Transverse colon (tissue), 4 donors: ENCODE results near the gene GGTLC1. TPM values are rescaled to one million over a fixed set of nuclear protein-coding genes. Genes with fewer than 3 reads are reported as not detected.
"Not testable (repeated sequence)": the region's sequence is repeated elsewhere in the genome, so short reads cannot be mapped to it uniquely, and the experiment has no call there.

Source experiments
- DNase-seq: peaks from one replicate; pipeline ENCODE4 v3.0.0-alpha.2; 2019
- H3K27ac ChIP-seq, 4 donors: fragments of 200-600 bp; sonication (generic); 2 replicates each; pipeline ENCODE4 v1.5.1; 2016 to 2018; ENCODE audit warnings: inconsistent platforms in 4 of 4
- H3K27me3 ChIP-seq: fragments of 200-600 bp; sonication (generic); 2 replicates; pipeline ENCODE4 v1.5.1; 2017; ENCODE audit warnings: inconsistent platforms
- H3K36me3 ChIP-seq, 4 donors: fragments of 200-600 bp; sonication (generic); 2 replicates each; pipeline ENCODE4 v1.5.1; 2017 to 2019; ENCODE audit warnings: inconsistent platforms in 4 of 4
- H3K4me1 ChIP-seq, 4 donors: fragments of 200-600 bp; sonication (generic); 2 replicates each; pipeline ENCODE4 v1.5.1; 2017 to 2020; ENCODE audit warnings: inconsistent platforms in 4 of 4
- H3K4me3 ChIP-seq, 4 donors: fragments of 200-600 bp; sonication (generic); 1 replicate in 1 of 4; 2 replicates in 3 of 4; pipeline versions ENCODE4 v1.5.1 to v1.6.1; 2017 to 2019; ENCODE audit warnings: inconsistent platforms in 4 of 4
- H3K9me3 ChIP-seq, 2 donors: fragments of 200-600 bp; sonication (generic); 2 replicates each; pipeline ENCODE4 v1.5.1; 2017 to 2019; ENCODE audit warnings: inconsistent platforms in 2 of 2
- CTCF ChIP-seq, 5 experiments: fragments of 200-600 bp in 3 of 5; fragments of 450-650 bp in 2 of 5; sonication (generic) in 3 of 5; IDR thresholded peaks; 1 replicate in 2 of 5; 2 replicates in 3 of 5; pipeline ENCODE4 v1.5.1; 2016 to 2017; ENCODE audit warnings: antibody characterized with exemption in 5 of 5, inconsistent platforms in 3 of 5, mild to moderate bottlenecking in 2 of 5, moderate library complexity in 1 of 5
- EP300 ChIP-seq: sonication (generic); formaldehyde crosslinking; IDR thresholded peaks from one replicate; pipeline ENCODE4 v1.6.1; 2017; ENCODE audit warnings: antibody characterized with exemption, low read depth
- POLR2A ChIP-seq: fragments of 450-650 bp; IDR thresholded peaks from one replicate; pipeline ENCODE4 v1.6.1; 2016; ENCODE audit warnings: antibody characterized with exemption, mild to moderate bottlenecking, moderate library complexity
- POLR2AphosphoS5 ChIP-seq, 3 donors: sonication (generic); formaldehyde crosslinking; IDR thresholded peaks; one replicate each; pipeline ENCODE4 v1.6.1; 2016; ENCODE audit warnings: antibody characterized with exemption in 3 of 3
- WGBS, 2 donors: methylation state at CpG; one replicate each; pipeline ENCODE4 v1.1.5; 2018; ENCODE audit warnings: low coverage in 1 of 2; 5-methylcytosine and 5-hydroxymethylcytosine counted together
- in situ Hi-C, 4 donors: fragments of 200-750 bp; cut with MboI; loops; one replicate each; pipeline versions ENCODE4 v1.15.0 to v1.15.1; 2017; ENCODE audit warnings: low sequenced_read_pairs in 3 of 4, low pct_ligation_motif_present in 1 of 4, low pct_unique_long_range_greater_than_20kb in 1 of 4
- intact Hi-C: fragments of 100-400 bp; cut with DNase I; formaldehyde crosslinking; loops from one replicate; pipeline ENCODE4 v1.15.1; 2023; ENCODE audit warnings: low total_unique reads
- total RNA-seq, 4 donors: library from RNA; depleted of rRNA; stranded (reverse); fragments of >200 nt; gene quantifications; one replicate each; pipeline ENCODE4 v1.1.0, GENCODE V29; 2016

Gene GGTLC1
- total RNA-seq, 4 donors from 2014 or later, result not detected

GRCh38 chr20:23981526-23981925, 7.1 kb downstream of the GGTLC1 start:
- intact Hi-C loops, H3K27me3 ChIP-seq, H3K4me1 ChIP-seq, H3K27ac ChIP-seq, H3K4me3 ChIP-seq, H3K9me3 ChIP-seq, H3K36me3 ChIP-seq, DNase-seq, in situ Hi-C loops: not testable (repeated sequence)
- 88% methylated on average over 5 of the region's 5 CpGs; no CpG with 5 or more reads in 1 of the 2 donors for WGBS, 2 donors

DNA sequence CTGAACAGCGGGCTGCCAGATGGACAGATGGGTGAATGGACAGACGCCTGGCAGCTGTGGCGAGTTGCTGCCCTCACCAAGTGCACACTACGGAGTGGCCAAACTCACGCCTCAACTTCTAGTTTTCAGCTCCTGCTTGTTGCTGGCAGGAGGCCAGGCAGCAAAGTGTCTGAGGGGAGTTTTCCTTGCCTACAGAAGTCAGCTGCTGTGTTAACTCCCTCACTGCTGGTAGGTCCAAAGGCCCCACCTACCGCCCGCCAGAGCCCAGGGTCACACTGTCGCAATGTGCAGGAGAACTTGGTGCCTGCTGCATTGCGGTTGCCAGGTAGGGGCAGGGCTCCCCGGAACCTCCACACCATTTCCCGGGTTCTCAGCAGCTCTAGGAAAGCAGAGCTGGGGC, 7.6 kb downstream of the GGTLC1 start:
- intact Hi-C loops, H3K9me3 ChIP-seq, H3K4me1 ChIP-seq, DNase-seq, H3K27ac ChIP-seq, H3K36me3 ChIP-seq, in situ Hi-C loops, H3K27me3 ChIP-seq, H3K4me3 ChIP-seq: not testable (repeated sequence)
- 75% methylated on average over 9 of the region's 11 CpGs; no CpG with 5 or more reads in 1 of the 2 donors for WGBS, 2 donors

DNA sequence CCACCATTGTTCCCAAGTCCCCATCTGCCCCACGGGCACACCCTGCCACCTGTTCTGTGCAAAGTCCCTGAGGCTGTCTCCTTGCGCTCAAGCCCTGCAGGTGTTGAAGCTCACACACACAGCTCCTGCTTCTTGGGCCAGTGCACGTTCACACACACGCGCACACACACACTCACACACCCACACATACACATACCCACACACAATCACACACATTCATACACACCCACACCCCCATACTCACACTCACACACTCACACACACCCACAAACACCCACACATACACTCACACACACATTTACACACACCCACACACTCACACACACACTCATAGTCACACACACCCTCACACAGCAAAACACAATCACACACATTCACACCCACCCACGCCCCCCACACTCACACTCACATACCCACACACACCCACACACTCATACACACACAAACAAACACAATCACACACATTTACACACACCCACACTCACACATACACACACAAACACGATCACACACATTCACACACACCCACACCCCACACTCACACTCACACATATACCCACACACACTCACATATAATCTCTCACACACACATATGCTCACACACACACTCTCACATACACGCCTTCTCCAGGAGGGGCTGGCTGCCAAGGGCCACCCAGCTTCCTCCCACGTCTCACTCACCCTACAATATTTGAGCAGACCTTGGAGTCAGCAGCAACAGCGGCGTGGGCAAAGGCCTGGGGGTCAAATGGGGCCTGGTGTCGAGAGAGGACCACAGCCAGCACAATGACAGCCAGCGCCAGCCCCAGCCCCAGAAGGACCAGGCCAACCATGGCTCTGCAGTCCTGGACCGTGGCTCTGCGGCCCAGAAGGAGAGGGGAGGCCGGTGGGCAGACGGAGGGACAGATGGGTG, 8.4 kb downstream of the GGTLC1 start:
- in situ Hi-C loops, H3K27ac ChIP-seq: not testable (repeated sequence)
- 71 to 76% methylated on average over 4 to 17 of the region's 17 CpGs for WGBS, 2 donors

DNA sequence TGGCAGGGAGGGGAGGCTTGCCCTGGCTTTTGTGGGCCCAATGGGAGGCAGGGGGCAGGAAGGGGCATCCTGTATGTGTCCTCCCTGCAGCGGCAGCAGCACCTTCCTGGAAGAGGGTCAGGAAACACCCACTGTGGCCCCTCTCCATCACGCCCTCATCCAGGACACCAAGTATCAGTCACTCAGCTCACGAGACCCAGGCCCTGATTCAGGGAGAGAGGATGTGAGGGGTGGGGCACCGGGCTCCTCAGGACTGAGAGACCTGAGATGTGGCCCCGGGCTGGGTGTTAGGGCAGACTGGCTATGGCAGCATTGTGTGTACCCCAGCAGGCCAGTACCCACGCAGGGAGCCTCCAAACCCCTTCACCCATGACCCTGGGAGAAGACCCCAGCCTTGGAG, 9.2 kb downstream of the GGTLC1 start:
- DNase-seq, in situ Hi-C loops, H3K4me3 ChIP-seq, H3K4me1 ChIP-seq, H3K9me3 ChIP-seq, H3K36me3 ChIP-seq, H3K27ac ChIP-seq, H3K27me3 ChIP-seq, intact Hi-C loops: not testable (repeated sequence)
- 82% methylated on average over 5 of the region's 6 CpGs; no CpG with 5 or more reads in 1 of the 2 donors for WGBS, 2 donors

More for the DNA sequence above, 8.4 kb downstream of the GGTLC1 start:
- H3K9me3 ChIP-seq, H3K36me3 ChIP-seq, H3K4me3 ChIP-seq, H3K27me3 ChIP-seq, DNase-seq, intact Hi-C loops, H3K4me1 ChIP-seq: not testable (repeated sequence)

DNA sequence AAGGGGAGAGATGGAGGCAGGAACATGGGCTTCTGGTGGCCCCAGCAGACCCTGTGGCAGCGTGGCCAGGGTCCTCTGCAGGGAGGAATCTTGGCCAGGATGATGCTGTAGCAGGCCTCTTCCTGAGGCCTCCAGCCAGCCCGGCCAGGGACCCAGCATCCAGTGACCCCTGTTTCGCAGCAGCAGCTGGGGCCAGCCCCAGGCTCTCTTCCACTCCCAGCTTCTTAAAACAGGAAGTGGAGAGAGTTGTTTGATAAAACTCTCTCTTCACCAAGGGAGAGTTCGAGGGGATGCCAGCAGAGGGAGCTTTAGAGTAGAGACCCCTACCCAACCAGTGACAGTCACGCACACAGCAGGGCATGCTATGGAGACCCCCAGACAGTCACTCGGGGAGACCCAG, 10.1 kb downstream of the GGTLC1 start:
- H3K9me3 ChIP-seq, H3K4me3 ChIP-seq, H3K27ac ChIP-seq, DNase-seq, in situ Hi-C loops, H3K27me3 ChIP-seq, H3K36me3 ChIP-seq, intact Hi-C loops, H3K4me1 ChIP-seq: not testable (repeated sequence)
- WGBS, 2 donors, result 40 to 50% methylated on average over 1 to 5 of the region's 6 CpGs

GRCh38 chr20:23974966-23975365, 13.6 kb downstream of the GGTLC1 start:
- TF ChIP-seq POLR2AphosphoS5 (IDR thresholded peaks at IDR 0.05) (no peak), POLR2A (no peak), CTCF (IDR thresholded peaks at IDR 0.05) (no peak), EP300 (no peak)
- WGBS, 2 donors, result 55 to 100% methylated on average over 2 to 9 of the region's 9 CpGs
- Histone ChIP-seq H3K27ac (no peak overlapping the region), H3K27me3 (no peaks in the 10 kb centered on the region), H3K36me3 (no peaks in the 10 kb centered on the region), H3K4me3 (no peak overlapping the region), H3K9me3 (no peaks in the 10 kb centered on the region), H3K4me1 (no peaks in the 10 kb centered on the region)
- DNase-seq, result no peak
- intact Hi-C loops, result no loop called here
- in situ Hi-C loops, result no loop called here
